GM21390 (cell line): ENCODE measurements around the gene AP1B1.
"Not testable (repeated sequence)": the region's sequence is repeated elsewhere in the genome, so short reads cannot be mapped to it uniquely, and the experiment has no call there.

Source experiments
- ATAC-seq: cut with Tn5 transposase; IDR thresholded peaks from one replicate; pipeline ENCODE4 v1.9.1; 2021; ENCODE audit not compliant: unreplicated experiment

Gene AP1B1

DNA sequence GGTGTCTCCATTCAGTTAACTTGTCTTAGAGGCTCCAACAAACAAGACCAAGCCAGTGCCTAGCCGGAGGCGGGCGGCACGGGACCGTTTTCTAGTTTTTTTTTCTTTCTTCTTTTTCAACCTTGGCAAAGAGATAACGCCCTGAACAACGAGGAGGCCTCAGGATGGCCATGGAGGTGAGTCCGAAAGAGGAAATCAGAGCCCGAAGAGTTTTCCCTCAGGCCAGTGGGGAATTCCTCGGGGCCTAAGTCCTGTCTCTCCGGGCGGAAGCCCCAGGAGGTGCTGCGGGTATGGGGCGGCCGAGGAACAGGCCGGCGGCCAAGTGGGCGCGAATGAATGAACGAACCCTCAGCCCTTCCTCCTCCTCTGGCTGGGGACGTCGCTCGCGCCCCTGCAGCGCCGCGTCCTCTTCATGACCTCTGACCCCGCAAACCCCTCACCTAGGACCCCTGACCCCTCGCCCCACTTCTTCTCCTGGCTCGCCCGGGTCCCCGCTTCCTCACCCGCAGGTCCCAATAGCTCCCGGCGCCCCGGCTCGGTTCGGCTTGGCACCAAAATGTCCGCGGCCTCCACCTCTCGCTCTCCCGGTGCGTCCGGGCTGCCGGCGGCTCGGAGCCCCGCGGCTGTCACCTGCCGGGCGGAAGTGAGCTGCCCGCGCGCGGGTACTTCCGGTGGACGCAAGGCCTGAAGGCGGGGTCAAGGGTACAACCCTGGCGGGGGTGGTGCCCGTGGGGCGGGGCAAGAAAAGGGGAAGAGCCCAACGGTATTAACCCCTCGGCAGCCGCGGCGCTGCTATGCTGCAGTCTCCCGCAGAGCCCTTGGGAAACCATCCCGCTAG is at the start of gene AP1B1:
Gene AP1B1, minus strand, starts transcription at position 650 of the 838 bp plus-strand sequence. CDS start 21,327 bp downstream, outside the sequence.
- ATAC-seq = peak; percentile 86

DNA sequence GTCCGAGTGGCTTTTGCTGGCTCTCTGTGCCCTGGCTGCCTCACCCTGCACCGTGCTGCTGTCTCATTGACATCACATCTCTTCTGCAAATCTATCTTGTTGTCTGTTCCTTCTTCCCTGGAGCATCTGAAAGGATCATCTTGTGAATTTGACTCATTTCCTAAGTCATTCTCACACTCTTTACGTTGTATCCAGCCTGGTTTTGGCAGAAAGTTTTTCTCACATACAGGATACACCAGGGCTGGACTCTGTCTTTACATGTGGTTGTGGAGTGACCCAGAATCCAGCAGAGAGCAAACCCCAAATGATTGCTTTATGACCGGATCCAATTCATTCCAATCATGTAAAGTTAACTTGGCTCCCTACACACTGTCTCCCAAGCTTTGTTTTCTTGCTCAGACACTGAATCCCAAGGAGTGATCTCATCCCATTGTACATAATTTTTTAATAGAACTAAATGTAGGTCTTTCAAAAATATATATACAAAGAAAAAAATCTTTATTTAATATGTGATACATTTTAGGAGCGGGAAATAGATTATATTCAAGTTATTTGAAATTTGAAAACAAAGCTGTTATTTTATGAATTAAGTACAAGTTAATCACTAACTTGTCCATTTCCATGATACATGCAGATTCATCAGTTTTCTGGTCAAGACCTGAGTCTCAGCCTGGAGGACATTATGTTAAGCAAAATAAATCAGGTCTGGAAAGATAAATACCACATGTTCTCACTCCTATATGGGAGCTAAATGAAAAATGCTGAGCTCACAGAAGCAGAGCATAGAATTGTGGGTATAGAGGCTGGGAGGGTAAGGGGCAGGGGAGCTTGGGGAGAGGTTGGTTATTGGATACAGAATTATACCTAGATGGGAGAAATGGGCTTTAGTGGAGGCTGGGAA is 47.1 kb upstream of the AP1B1 start:
- no peak for ATAC-seq

GRCh38 chr22:29434288-29434687 is 45.9 kb upstream of the AP1B1 start:
- ATAC-seq = no peak

DNA sequence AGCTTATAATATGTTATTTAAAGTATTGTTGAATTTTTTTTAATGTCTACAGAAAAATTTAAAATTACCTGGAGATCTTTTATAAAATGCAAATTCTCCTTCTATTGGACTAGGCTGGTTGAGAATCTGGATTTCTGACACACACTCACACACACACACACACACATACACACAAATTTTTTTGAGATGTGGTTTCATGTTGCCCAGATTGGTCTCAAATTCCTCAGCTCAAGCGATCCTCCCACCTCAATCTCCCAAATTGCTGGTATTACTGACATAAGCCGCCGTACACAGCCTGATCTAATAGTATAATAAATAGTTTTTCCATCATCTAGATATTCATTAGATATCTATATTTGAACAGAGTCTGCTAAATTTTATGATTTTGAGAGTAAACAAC is 45.5 kb upstream of the AP1B1 start:
- no peak for ATAC-seq

- no peak for ATAC-seq
These were observed 43.6 kb upstream of the AP1B1 start for GRCh38 chr22:29431986-29432385.

DNA sequence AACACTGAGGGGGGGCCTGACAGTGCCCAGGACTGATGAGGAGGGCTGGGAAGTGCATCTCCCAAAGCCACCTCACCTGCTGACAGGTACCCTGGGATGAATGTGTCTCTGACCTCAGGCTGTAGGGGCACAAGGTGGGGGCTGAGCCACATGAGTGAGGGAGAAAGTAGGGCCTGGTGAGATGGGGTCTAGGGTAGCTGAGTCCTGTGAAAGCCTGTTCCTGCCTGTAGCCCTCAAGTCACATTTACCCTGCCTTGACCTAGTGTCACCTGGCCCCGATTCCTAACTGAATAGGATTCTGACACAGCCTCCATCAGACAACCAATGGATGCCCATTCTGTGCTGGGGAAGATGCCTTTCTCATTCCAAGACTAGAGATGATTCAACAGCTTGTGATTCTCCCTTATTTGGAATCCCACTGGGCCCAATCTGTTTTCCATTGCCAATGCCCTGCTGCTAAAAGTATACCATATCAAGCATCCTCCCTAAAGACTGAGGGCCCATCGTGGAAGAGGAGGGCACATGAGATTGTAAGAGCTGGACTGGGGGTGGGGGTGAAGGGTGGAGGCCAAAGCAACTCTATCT is 38.9 kb upstream of the AP1B1 start:
- no peak for ATAC-seq

GRCh38 chr22:29426476-29426875 is 38.1 kb upstream of the AP1B1 start:
- ATAC-seq = no peak

GRCh38 chr22:29418704-29419103 is 30.3 kb upstream of the AP1B1 start:
- ATAC-seq = not testable (repeated sequence)

DNA sequence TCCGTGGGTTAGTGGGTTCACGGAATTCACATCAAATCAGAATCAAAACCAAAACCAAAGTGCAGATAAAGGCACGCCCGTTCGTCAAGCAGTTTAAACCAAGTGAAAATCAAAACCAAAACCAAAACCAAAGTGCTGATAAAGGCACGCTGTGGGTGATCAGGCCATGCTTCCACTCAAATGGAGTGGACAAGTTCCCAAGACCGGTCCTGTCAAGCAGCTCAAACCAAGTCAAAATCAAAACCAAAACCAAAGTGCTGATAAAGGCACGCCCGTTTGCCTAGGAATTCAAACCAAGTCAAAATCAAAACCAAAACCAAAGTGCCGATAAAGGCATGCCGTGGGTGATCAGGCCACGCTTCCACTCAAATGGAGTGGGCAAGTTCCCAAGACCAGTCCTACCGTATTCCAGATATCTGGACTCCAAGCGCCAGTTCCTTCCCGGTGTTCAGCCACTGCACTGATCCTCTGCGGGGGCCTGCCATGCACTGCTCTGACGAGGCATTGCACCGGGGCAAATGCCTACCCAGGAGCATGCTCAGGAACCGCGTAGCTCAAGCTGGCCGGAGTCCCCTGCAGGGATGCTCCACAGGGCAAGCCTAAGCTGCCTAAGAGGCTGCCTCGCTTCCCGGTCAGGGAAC is 26.7 kb upstream of the AP1B1 start:
- ATAC-seq = not testable (repeated sequence)

DNA sequence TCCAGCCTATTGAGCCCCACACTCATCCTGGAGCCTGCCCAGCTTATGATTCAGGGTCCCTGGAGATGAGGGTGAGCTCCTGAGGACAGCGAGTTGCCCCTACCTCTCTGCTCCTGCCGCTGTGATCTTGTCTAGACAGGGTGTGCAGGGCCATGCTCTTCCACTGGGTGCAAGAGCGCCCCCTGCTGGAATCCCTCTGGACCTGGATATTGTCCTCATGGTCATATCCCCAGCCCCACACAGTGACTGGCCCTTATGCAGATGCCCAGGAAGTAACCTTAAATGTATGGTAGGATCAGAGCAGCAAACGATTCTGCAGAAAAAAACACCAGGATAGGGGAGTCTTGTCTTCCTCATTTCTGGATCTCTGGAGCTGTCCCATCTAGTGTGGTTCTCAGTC is 24.4 kb upstream of the AP1B1 start:
- not testable (repeated sequence) for ATAC-seq

DNA sequence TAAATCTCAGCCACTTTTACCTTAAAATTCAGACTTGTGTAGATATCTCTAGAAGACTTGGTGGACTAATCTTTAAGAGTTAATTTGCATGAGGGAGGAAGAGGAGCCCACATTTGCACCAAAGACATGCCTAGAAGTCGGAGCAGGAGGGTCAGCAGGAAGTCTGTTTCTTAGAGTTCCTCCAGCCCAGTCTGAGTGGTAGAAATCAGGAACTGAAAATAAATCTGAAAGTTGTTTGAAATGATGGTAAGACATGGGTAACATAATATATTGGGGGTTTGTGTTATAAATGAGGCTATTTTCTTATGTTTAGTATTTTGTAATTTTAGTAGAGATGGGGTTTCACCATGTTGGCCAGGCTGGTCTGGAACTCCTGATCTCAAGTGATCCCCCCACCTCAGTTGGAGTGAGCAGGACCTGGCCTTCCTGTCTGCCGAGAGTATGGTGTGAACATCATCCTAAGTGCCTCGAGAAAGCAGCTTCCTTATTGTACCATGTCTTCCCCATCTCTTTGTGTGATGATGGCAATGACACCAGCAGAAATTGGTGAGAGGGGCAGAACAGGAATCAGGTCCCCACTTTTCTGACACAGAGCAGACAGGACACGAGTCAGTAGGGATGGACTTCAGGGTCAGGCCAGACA is 23.3 kb upstream of the AP1B1 start:
- ATAC-seq = not testable (repeated sequence)

DNA sequence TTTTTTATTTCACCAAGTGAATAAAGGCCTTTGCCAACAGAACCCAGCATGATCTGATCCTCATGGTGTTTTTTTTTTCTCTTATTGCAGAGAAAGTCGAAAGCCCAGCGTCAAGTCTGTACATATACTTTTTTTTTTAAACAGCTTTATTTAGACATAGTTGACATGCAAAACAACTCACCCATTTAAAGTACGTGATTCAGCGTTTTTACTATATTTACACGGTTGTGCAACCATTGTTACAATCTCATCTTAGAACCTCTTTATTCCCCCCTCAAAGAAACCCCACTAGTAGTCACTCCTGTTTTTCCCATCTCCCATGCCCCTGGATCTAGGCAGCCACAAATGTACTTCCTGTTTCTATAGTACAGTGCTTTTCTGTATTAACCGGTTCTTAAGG is 20.6 kb upstream of the AP1B1 start:
- no peak for ATAC-seq

GRCh38 chr22:29401538-29401937 is 13.2 kb upstream of the AP1B1 start:
- not testable (repeated sequence) for ATAC-seq

GRCh38 chr22:29400576-29400975 is 12.2 kb upstream of the AP1B1 start:
- ATAC-seq = no peak

DNA sequence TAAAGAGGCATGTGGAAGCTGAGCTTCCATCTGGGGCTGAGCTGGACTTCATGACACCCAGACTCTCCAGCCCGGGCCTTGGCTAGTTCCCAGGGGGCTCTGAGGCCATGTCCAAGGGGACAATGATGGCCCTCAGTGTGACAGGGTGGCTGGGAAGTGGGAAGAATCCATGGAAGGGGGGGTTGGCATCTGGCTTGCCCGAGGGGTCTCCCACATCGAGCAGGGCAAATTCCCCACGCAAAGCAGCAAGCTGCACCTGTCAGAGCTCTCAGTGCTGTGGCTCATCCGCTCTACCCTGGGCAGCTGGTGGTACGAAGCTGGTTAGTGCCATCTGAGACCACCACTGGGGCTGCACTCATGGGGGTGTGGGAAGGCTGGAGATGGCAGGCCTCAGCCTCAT is 9.4 kb upstream of the AP1B1 start:
- ATAC-seq = no peak

DNA sequence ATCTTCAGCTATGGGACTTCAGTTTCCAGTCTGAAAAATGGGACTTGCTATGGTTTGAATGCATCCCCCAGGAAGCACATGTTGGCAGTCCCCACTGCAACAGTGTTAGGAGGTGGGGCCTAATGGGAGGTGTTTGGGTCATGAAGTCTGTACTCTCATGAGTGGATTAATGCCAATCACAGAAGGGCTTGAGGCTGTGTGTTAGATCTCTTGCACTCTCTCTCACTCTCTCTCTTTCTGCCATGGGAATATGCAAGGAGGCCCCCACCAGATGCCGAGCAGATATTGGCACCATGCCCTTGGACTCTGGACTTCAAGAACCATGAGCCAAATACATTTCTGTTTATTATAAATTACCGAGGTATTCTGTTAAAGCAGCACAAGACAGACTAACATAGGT is 7.8 kb upstream of the AP1B1 start:
- no peak for ATAC-seq

- ATAC-seq = no peak
These were observed 6.7 kb upstream of the AP1B1 start for GRCh38 chr22:29394931-29395581.

DNA sequence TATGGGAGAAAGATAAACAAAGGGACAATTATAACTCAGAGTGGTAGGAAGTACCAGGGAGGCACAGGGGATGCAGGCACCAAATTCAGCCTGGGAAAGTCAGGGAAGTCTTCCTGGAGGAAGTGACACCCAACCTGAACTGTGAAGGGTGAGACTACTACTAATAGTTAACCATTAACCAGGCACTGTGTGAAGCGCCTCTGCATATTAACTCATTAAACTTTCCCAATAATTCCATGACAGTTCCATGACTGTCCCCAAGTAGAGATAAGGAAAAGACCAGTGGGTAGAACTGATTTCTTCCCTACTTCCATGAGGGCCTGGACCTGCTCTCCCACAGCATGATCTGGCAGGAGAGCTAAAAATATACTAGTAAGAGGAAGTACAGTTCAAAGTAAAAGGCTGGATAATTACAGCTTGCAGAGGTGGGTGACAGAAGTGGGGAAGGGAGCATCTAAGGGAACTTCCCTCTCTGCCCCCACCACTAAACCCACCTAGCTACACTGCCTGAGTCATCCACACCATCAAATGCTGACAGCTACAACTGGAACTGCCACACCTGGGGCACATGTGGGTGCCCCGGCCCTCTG is 4.7 kb upstream of the AP1B1 start:
- ATAC-seq = no peak

- ATAC-seq = no peak
These were observed 3.2 kb upstream of the AP1B1 start for GRCh38 chr22:29391546-29391945.

GRCh38 chr22:29390270-29390669 is 1.9 kb upstream of the AP1B1 start:
- no peak for ATAC-seq
